Activated naive CD4-positive, alpha-beta T cell treated with anti-CD3 and anti-CD28 coated beads, Interleukin-2, amount 10 ng/mL, durations not matched to agents 7 days and 5 days (primary cell): ENCODE measurements around the gene ELOVL2.

ENCODE experiments used
- CTCF ChIA-PET: fragments of 350-600 bp; sonication (Branson Sonifier 250); formaldehyde crosslinking; loops from one replicate; lab custom pipeline; 2021; ENCODE audit warnings: antibody characterized with exemption; lab: Charles Lee
- DNase-seq: peaks from one replicate; pipeline ENCODE4 v3.0.0-alpha.2; 2020
- H3K27ac Mint-ChIP-seq: one replicate; pipeline ENCODE4 v1.8.0; 2021; ENCODE audit warnings: mild to moderate bottlenecking, moderate library complexity, mixed read lengths
- H3K27me3 Mint-ChIP-seq: one replicate; pipeline ENCODE4 v1.8.0; 2021; ENCODE audit warnings: mild to moderate bottlenecking, mixed read lengths
- H3K36me3 Mint-ChIP-seq: one replicate; pipeline ENCODE4 v1.8.0; 2021; ENCODE audit warnings: mixed read lengths
- H3K4me1 Mint-ChIP-seq: one replicate; pipeline ENCODE4 v1.8.0; 2021; ENCODE audit warnings: mixed read lengths
- H3K4me3 Mint-ChIP-seq: one replicate; pipeline ENCODE4 v1.8.0; 2021; ENCODE audit warnings: mild to moderate bottlenecking, moderate library complexity, mixed read lengths
- H3K9me3 Mint-ChIP-seq: one replicate; pipeline ENCODE4 v1.8.0; 2021; ENCODE audit warnings: mixed read lengths

ELOVL2 gene

DNA sequence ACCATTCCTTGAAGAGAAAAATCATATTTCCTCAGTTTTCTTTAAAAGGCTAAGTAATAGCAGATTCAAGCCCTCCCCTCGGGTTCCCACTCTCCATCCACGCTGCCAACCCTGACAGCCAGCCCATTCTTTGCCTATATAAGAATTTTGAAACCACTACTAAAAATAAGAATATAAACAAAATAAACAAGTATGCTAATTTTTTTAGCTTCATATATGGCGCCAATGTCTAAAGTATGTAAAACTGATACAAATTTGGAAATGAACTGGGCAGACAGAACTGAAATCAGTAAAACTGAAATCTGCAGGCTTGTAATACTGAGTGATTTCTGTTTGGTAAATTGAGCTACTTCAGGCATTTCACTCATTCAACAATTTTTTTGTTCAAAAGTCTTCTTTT lies 19.0 kb downstream of the ELOVL2 start:
- CTCF ChIA-PET: interaction anchor here (1.1 kb wide), 1 partner anchor 70 kb away, joined by 3 read pairs; no protein-coding TSS in a partner anchor
- H3K4me1 Mint-ChIP-seq: no peaks in the 10 kb centered on the region
- no peaks in the 10 kb centered on the region for H3K9me3 Mint-ChIP-seq
- H3K27me3 Mint-ChIP-seq: peaks cover 34% of the 10 kb centered on the region
- H3K27ac Mint-ChIP-seq: no peak overlapping the region
- H3K4me3 Mint-ChIP-seq: no peak overlapping the region
- DNase-seq: no peak
- no peaks in the 10 kb centered on the region for H3K36me3 Mint-ChIP-seq

DNA sequence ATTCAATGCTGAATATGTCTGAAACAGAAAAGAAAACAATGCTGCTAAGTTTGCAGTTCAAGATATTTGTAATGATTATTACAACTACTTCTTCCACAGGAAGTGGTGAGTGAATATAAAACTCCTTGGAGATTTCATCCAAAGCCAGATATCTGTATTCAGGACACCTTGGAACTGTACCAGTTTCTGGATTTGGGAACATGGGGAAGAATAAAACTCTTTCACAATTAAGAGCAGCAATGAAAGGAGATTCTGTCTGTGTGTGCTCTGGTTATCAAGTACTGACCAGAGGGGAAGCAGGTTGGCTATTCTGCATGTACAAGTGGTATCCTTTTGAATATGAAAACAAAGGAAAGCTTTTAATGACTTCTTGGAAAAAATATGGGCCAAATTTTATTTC lies 21.1 kb downstream of the ELOVL2 start:
- CTCF ChIA-PET: interaction anchor here (1.6 kb wide), 1 partner anchor 68 kb away, joined by 4 read pairs; no protein-coding TSS in a partner anchor
- no peak overlapping the region for H3K27ac Mint-ChIP-seq
- no peak overlapping the region for H3K4me3 Mint-ChIP-seq
- H3K4me1 Mint-ChIP-seq: no peaks in the 10 kb centered on the region
- H3K27me3 Mint-ChIP-seq: peaks cover 26% of the 10 kb centered on the region
- no peak for DNase-seq
- no peaks in the 10 kb centered on the region for H3K9me3 Mint-ChIP-seq
- H3K36me3 Mint-ChIP-seq: no peaks in the 10 kb centered on the region

- Mint-ChIP-seq H3K4me1 (no peaks in the 10 kb centered on the region), H3K4me3 (no peak overlapping the region), H3K27me3 (peaks cover 16% of the 10 kb centered on the region), H3K27ac (no peak overlapping the region), H3K36me3 (no peaks in the 10 kb centered on the region), H3K9me3 (no peaks in the 10 kb centered on the region)
- CTCF ChIA-PET: no interaction called here
- no peak for DNase-seq
These were observed 22.4 kb downstream of the ELOVL2 start for GRCh38 chr6:11021714-11022113.

GRCh38 chr6:11021003-11021402 lies 23.1 kb downstream of the ELOVL2 start:
- no peaks in the 10 kb centered on the region for H3K4me1 Mint-ChIP-seq
- H3K9me3 Mint-ChIP-seq: no peaks in the 10 kb centered on the region
- H3K36me3 Mint-ChIP-seq: no peaks in the 10 kb centered on the region
- H3K4me3 Mint-ChIP-seq: no peak overlapping the region
- no peak for DNase-seq
- no peak overlapping the region for H3K27ac Mint-ChIP-seq
- CTCF ChIA-PET: no interaction called here
- H3K27me3 Mint-ChIP-seq: peaks cover 11% of the 10 kb centered on the region

DNA sequence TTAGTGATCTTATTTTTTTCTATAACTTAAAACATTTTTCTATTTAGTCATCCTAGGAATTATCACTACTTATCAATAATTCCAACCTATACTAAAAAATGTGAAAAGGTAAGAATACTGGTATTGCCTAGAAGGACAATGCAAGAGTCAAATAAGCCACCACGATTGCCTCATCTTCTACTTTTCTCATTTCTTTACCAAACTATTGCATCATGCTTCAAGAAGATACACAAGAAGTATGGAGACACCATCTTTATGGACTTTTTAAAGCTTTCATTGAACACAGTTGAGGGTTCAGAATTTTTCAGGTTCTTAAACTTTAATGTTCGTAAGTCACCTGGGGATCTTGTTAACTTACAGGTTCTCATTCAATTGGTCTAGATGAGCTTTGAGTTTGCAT lies 25.9 kb downstream of the ELOVL2 start:
- H3K27me3 Mint-ChIP-seq: peaks cover 5% of the 10 kb centered on the region

DNA sequence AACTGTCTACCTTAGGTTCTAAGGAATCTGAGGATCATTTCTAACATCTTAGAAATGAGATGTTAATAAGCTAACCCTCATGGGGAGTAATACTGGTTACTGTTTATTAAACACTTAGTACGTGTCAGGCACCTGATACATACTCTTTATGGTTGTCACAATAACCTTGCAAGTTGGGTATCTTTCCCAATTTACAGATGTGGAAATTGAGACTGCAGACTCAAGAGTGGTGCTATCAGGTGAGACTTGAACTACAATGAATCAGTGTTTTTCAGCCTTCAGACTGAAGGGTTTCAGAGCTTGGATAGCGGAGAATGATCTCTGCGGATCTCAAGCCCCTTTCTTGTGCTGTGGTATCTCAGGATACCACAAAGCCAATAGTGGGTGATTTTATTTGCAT lies 27.0 kb downstream of the ELOVL2 start:
- no peak overlapping the region for H3K4me3 Mint-ChIP-seq
- H3K27ac Mint-ChIP-seq: no peak overlapping the region
- H3K27me3 Mint-ChIP-seq: peaks cover 5% of the 10 kb centered on the region
- no peaks in the 10 kb centered on the region for H3K36me3 Mint-ChIP-seq
- CTCF ChIA-PET: no interaction called here
- DNase-seq: no peak
- no peaks in the 10 kb centered on the region for H3K9me3 Mint-ChIP-seq
- H3K4me1 Mint-ChIP-seq: no peaks in the 10 kb centered on the region

More for the DNA sequence above, 25.9 kb downstream of the ELOVL2 start:
- H3K4me1 Mint-ChIP-seq: no peaks in the 10 kb centered on the region
- H3K4me3 Mint-ChIP-seq: no peak overlapping the region
- H3K36me3 Mint-ChIP-seq: no peaks in the 10 kb centered on the region
- no peak overlapping the region for H3K27ac Mint-ChIP-seq
- DNase-seq: no peak
- H3K9me3 Mint-ChIP-seq: no peaks in the 10 kb centered on the region
- CTCF ChIA-PET: no interaction called here

DNA sequence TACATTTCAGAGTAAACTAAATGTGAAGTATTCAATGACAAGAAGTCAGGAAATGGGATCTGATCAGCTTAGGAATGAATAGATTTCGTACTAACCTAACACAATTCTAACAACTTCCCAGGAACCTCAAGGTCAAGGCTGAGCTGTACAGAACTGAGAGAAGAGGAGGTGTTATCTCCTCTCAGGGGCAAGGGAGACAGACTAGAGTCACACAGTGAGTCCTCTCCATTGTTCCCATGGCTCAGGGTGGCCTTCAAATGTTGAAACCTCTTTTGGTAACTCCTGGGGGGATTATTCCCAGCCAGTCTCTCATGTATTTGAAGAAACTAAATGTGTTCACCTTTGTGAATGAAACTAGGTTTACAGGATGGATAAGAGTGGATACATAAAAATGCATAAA lies 27.7 kb downstream of the ELOVL2 start:
- Mint-ChIP-seq H3K4me1 (no peaks in the 10 kb centered on the region), H3K36me3 (no peaks in the 10 kb centered on the region), H3K9me3 (no peaks in the 10 kb centered on the region), H3K27me3 (peaks cover 5% of the 10 kb centered on the region), H3K27ac (no peak overlapping the region), H3K4me3 (no peak overlapping the region)
- CTCF ChIA-PET: no interaction called here
- DNase-seq: no peak

DNA sequence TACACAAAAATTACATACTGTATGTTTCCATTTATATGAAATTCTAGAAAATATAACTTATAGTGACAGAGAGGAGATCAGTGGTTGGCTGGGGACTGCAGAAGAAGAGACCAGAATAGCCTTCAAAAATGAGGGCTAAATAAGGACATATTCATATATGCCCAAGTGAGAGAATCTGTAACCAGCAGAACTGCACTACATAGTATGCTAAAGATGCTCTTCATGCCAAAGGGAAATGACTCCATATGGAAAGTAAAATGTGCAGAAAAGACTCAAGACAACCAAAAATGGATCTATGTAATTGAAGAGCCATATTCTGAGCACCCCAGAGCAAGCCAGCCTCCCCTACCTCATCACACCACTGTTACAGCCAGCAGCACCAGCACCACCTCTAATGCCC lies 29.0 kb downstream of the ELOVL2 start:
- no peaks in the 10 kb centered on the region for H3K9me3 Mint-ChIP-seq
- H3K4me1 Mint-ChIP-seq: no peaks in the 10 kb centered on the region
- H3K27me3 Mint-ChIP-seq: peaks cover 5% of the 10 kb centered on the region
- CTCF ChIA-PET: no interaction called here
- no peaks in the 10 kb centered on the region for H3K36me3 Mint-ChIP-seq
- no peak overlapping the region for H3K27ac Mint-ChIP-seq
- H3K4me3 Mint-ChIP-seq: no peak overlapping the region
- DNase-seq: no peak

- H3K27me3 Mint-ChIP-seq: peaks cover 9% of the 10 kb centered on the region
- no peaks in the 10 kb centered on the region for H3K36me3 Mint-ChIP-seq
- no peaks in the 10 kb centered on the region for H3K9me3 Mint-ChIP-seq
- H3K27ac Mint-ChIP-seq: no peak overlapping the region
- no peak for DNase-seq
- H3K4me3 Mint-ChIP-seq: no peak overlapping the region
- H3K4me1 Mint-ChIP-seq: no peaks in the 10 kb centered on the region
- CTCF ChIA-PET: no interaction called here
These were observed 30.4 kb downstream of the ELOVL2 start for GRCh38 chr6:11013721-11014070.

- no peak for DNase-seq
- Mint-ChIP-seq H3K27ac (no peak overlapping the region), H3K4me1 (no peaks in the 10 kb centered on the region), H3K36me3 (no peaks in the 10 kb centered on the region), H3K27me3 (peaks cover 9% of the 10 kb centered on the region), H3K9me3 (no peaks in the 10 kb centered on the region), H3K4me3 (no peak overlapping the region)
- CTCF ChIA-PET: no interaction called here
These were observed 31.0 kb downstream of the ELOVL2 start for GRCh38 chr6:11012976-11013720.

GRCh38 chr6:11012295-11012754 lies 31.8 kb downstream of the ELOVL2 start:
- no peak overlapping the region for H3K4me3 Mint-ChIP-seq
- no peak for DNase-seq
- no peak overlapping the region for H3K27ac Mint-ChIP-seq
- H3K27me3 Mint-ChIP-seq: peaks cover 9% of the 10 kb centered on the region
- CTCF ChIA-PET: no interaction called here
- H3K9me3 Mint-ChIP-seq: no peaks in the 10 kb centered on the region
- no peaks in the 10 kb centered on the region for H3K36me3 Mint-ChIP-seq
- no peaks in the 10 kb centered on the region for H3K4me1 Mint-ChIP-seq

DNA sequence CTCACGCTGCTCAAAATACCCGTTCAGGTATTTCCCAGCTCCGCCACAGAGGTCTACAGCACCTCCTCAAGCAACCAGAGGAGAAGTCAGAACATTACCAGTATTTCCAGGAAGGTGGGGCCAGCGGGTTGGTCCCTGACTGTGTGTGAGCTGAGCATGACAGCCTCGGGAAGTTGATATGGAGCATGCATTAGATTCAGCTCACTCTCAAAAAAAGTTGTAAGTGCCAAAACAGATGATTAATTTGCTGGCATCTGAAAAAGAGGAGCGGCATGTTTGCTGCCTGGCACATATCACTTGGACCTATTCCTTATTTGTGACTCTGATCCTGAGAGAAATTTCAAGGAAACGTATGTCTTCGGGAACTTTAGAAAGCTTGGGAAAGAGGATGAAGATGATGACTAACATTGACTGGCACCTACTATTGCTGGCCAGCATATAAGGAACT lies 32.3 kb downstream of the ELOVL2 start:
- DNase-seq: no peak
- Mint-ChIP-seq H3K27me3 (peaks cover 9% of the 10 kb centered on the region), H3K4me1 (no peaks in the 10 kb centered on the region), H3K9me3 (no peaks in the 10 kb centered on the region), H3K4me3 (no peak overlapping the region), H3K27ac (no peak overlapping the region), H3K36me3 (no peaks in the 10 kb centered on the region)
- CTCF ChIA-PET: no interaction called here

DNA sequence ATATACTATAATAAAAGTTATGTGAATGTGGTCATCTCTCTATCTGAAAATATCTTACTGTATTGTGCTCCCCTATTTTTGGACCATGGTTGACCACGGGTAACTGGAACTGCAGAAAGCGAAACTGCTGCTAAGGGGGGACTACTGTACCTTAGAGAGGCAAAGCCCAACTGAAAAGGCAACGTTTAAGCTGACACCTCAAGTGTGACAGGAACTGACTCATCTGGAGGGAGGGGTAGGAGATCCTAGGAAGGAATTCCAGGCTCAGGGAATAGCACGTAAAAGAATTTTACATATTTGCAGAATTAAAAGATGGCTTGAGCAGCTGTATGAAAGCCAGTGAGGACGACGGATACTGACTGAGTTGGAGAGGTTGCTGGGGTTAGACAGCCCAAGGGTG lies 34.8 kb downstream of the ELOVL2 start:
- DNase-seq: no peak
- no peaks in the 10 kb centered on the region for H3K4me1 Mint-ChIP-seq

GRCh38 chr6:11008821-11009220 lies 35.3 kb downstream of the ELOVL2 start:
- Mint-ChIP-seq H3K4me3 (no peak overlapping the region), H3K4me1 (no peaks in the 10 kb centered on the region), H3K9me3 (no peaks in the 10 kb centered on the region), H3K27me3 (peaks cover 5% of the 10 kb centered on the region), H3K36me3 (no peaks in the 10 kb centered on the region), H3K27ac (no peak overlapping the region)
- CTCF ChIA-PET: no interaction called here
- no peak for DNase-seq

More for the DNA sequence above, 34.8 kb downstream of the ELOVL2 start:
- Mint-ChIP-seq H3K4me3 (no peak overlapping the region), H3K27ac (no peak overlapping the region), H3K27me3 (peaks cover 5% of the 10 kb centered on the region), H3K9me3 (no peaks in the 10 kb centered on the region), H3K36me3 (no peaks in the 10 kb centered on the region)
- CTCF ChIA-PET: no interaction called here
